ENCODE data around the gene GARRE1.

The GARRE1 gene

DNA sequence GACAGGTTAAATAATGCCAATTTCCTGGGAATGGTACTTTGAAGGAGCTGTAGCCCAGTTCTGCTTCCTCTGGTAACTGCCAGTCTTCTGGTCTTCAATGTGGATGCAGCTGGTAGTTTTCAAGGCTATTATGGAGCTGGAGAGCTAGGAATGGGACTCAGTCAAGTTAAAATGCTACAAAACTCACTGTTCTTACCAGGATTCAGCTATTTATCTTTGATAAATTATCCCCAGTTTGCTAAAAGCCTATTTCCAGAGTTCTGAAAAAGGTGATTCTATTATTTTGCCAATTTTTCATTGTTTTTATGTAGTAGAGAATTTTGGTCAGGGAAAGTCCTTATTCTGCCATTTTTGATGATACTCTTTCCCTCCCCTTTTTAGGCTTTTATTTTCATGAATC lies 40.7 kb downstream of the GARRE1 start:
- no peak for DNase-seq

- DNase-seq: no peak
These were observed 44.7 kb downstream of the GARRE1 start for GRCh38 chr19:34298891-34299520.

- DNase-seq: no peak
These were observed 45.2 kb downstream of the GARRE1 start for GRCh38 chr19:34299576-34299975.

- DNase-seq: no peak
These were observed 46.0 kb downstream of the GARRE1 start for GRCh38 chr19:34300380-34300779.

DNA sequence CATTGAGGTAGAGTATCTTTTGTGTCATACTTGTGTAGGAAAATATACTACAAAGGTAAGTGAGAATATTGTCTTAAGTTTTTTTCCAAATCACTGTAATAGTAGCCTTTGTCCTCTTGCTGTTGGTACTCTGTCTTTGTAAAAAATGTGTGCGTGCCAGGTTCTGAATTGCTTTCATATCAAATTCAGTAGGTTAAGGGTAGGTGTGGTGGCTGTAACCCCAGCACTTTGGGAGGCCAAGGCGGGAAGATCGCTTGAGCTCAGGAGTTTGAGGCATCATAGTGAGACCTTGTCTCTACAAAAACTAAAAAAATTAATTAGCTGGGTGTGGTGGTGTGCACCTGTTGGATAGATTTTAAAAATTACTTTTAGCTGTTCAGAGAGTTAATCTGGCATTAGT lies 46.6 kb downstream of the GARRE1 start:
- no peak for DNase-seq

Measured in activated naive CD4-positive, alpha-beta T cell treated with anti-CD3 and anti-CD28 coated beads, Interleukin-2, amount 50 U/mL, for 16 hours (primary cell).